Right lobe of liver (tissue), 4 donors: ENCODE results near the gene ZIC4.

Source experiments
- CTCF ChIP-seq, 4 donors: fragments of 200-600 bp in 3 of 4; fragments of 450-650 bp in 1 of 4; IDR thresholded peaks; one replicate each; pipeline versions ENCODE4 v1.5.1 to v1.8.0; 2016 to 2022; ENCODE audit warnings: antibody characterized with exemption in 4 of 4, mild to moderate bottlenecking in 2 of 4
- POLR2A ChIP-seq: fragments of 450-650 bp; IDR thresholded peaks from one replicate; pipeline ENCODE4 v1.6.1; 2017; ENCODE audit warnings: antibody characterized with exemption, mild to moderate bottlenecking
- donor health status: DM: no; HTN: no; CAD: no.
- donor health status: DM: no; HTN: no; CAD: no.
- donor health status: DM: no; HTN: yes; CAD: no.

DNA sequence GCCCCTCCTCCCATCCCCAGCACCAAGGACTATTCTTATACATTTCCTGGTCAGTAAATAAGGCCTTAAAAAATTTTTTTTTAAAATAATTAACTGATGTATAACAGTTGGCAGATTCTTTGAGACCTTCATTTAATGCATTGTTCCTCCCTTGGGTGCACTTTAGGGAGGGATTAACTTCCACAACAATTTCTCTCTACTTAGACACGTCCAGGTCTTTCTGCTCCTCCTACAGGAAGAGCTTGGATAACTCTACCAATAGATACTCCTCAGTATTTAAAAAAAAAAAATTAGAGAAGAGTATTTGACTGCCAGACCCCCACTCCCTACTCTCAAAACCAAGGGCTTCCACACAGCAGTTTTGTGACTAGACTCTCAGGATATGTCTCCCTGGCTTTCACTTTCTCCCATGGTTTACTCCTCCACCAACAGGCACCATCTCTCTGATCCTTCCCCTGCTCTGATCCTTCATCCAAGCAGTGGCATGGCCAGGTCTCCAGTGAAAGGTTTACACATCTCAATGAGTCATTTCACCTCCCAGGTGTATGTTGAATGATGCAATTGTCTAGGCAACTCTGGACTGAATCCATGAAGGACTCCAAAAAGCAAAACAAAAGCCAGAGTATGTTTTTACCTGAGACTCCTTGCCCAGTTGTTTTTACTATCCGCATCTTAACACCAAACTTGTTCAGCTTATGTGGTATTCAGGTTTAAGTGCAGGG is 7.4 kb downstream of the ZIC4 start:
- no peak for TF ChIP-seq CTCF (IDR thresholded peaks at IDR 0.05)
- TF ChIP-seq POLR2A = no peak
